Endothelial cell of umbilical vein (primary cell): ENCODE measurements around the gene OGFOD2. TPM values are rescaled to one million over a fixed set of nuclear protein-coding genes. Genes with fewer than 3 reads are reported as not detected.

ENCODE experiments used
- BruUV-seq: library from RNA; stranded (reverse); fragments of 400-500 nt; replicated peaks from 2 replicates; lab custom pipeline; 2021; lab: Mats Ljungman, UMichigan
- CTCF ChIA-PET: fragments of 300-600, 350-600 bp; sonication (Branson Sonifier 250); formaldehyde crosslinking; loops from one replicate; lab custom pipeline; 2021; ENCODE audit warnings: antibody characterized with exemption, inconsistent platforms; lab: Charles Lee
- POLR2A ChIA-PET: fragments of 300-600, 350-600 bp; sonication (Branson Sonifier 250); formaldehyde crosslinking; loops from one replicate; lab custom pipeline; 2021; ENCODE audit warnings: antibody characterized with exemption, inconsistent platforms; lab: Charles Lee
- DNase-seq: peaks from one replicate; pipeline ENCODE4 v3.0.0-alpha.2; 2011; ENCODE audit warnings: low read depth, low spot score
- FAIRE-seq: peaks from 2 replicates; lab custom pipeline; 2011; peaks lifted over from hg19 to GRCh38; lab: Jason Lieb, UNC
- H2AFZ ChIP-seq: 2 replicates; pipeline ENCODE4 v1.6.0; 2012; ENCODE audit warnings: low read depth, low read length, control low read depth, inconsistent platforms
- H3K27ac ChIP-seq: 2 replicates; pipeline ENCODE4 v1.5.1; 2011; ENCODE audit warnings: low read depth, mild to moderate bottlenecking, control low read depth, low read length, moderate library complexity; ENCODE audit not compliant: insufficient read depth
- H3K27me3 ChIP-seq, 2 experiments: 2 replicates each; pipeline versions ENCODE4 v1.6.0 to v1.6.1; 2011; ENCODE audit warnings: low read length in 2 of 2, mixed read lengths in 1 of 2; ENCODE audit not compliant: control insufficient read depth in 2 of 2, insufficient read depth in 2 of 2
- H3K36me3 ChIP-seq, 2 experiments: 2 replicates in 1 of 2; 3 replicates in 1 of 2; pipeline ENCODE4 v1.5.1; 2011; ENCODE audit warnings: low read length in 2 of 2, mild to moderate bottlenecking in 1 of 2, moderate library complexity in 1 of 2; ENCODE audit not compliant: control insufficient read depth in 2 of 2, insufficient read depth in 2 of 2; ENCODE audit errors: extremely low read depth in 1 of 2
- H3K4me1 ChIP-seq: 3 replicates; pipeline ENCODE4 v1.5.1; 2011; ENCODE audit warnings: mild to moderate bottlenecking, low read length; ENCODE audit not compliant: control insufficient read depth, insufficient read depth; ENCODE audit errors: extremely low read depth
- H3K4me2 ChIP-seq: 2 replicates; pipeline ENCODE4 v1.6.1; 2011; ENCODE audit warnings: low read length, control low read depth, mixed read lengths; ENCODE audit not compliant: insufficient read depth
- H3K4me3 ChIP-seq, 3 experiments: fragments of 200-600 bp in 1 of 3; sonication (generic), shearing (Covaris generic) in 1 of 3; replicated peaks in 1 of 3; 2 replicates each; pipeline ENCODE4 v1.5.1; 2011 to 2016; ENCODE audit warnings: control low read depth in 3 of 3, low read length in 3 of 3, mild to moderate bottlenecking in 2 of 3, inconsistent platforms in 1 of 3, low read depth in 1 of 3, moderate library complexity in 1 of 3; ENCODE audit not compliant: insufficient read depth in 1 of 3
- H3K79me2 ChIP-seq: 2 replicates; pipeline ENCODE4 v1.6.0; 2012; ENCODE audit warnings: low read length, inconsistent platforms; ENCODE audit not compliant: control insufficient read depth, insufficient read depth
- H3K9ac ChIP-seq: replicated peaks from 2 replicates; pipeline ENCODE3; 2011; ENCODE audit warnings: low read length, control low read depth; ENCODE audit not compliant: insufficient read depth; ENCODE audit errors: extremely low read depth
- H3K9me1 ChIP-seq: replicated peaks from 3 replicates; pipeline ENCODE4 v1.6.0; 2011; ENCODE audit warnings: mild to moderate bottlenecking, low read length; ENCODE audit not compliant: control insufficient read depth, insufficient read depth; ENCODE audit errors: extremely low read depth
- H3K9me3 ChIP-seq: replicated peaks from 2 replicates; pipeline ENCODE4 v1.5.1; 2012; ENCODE audit warnings: low read length, inconsistent platforms; ENCODE audit not compliant: control insufficient read depth, insufficient read depth
- H4K20me1 ChIP-seq: replicated peaks from 2 replicates; pipeline ENCODE3; 2011; ENCODE audit warnings: mild to moderate bottlenecking, low read length; ENCODE audit not compliant: control insufficient read depth, insufficient read depth; ENCODE audit errors: extremely low read depth
- EZH2 ChIP-seq: IDR thresholded peaks from 2 replicates; pipeline ENCODE4 v1.6.1; 2012; ENCODE audit warnings: borderline replicate concordance, low read depth, mild to moderate bottlenecking, moderate library complexity, low read length, inconsistent platforms; ENCODE audit not compliant: severe bottlenecking
- GATA2 ChIP-seq: IDR thresholded peaks from 2 replicates; pipeline ENCODE4 v1.7.0; 2011; ENCODE audit warnings: low read depth, mild to moderate bottlenecking, moderate library complexity, mixed read lengths, low read length; ENCODE audit not compliant: insufficient read length, insufficient read depth
- JUN ChIP-seq: IDR thresholded peaks from 2 replicates; pipeline ENCODE4 v1.6.1; 2011; ENCODE audit warnings: borderline replicate concordance, low read depth; ENCODE audit not compliant: insufficient read length, insufficient read depth
- dilution Hi-C: fragments of 300-500 bp; cut with MboI; formaldehyde crosslinking; loops from one replicate; pipeline ENCODE4 v1.15.0; 2019; ENCODE audit warnings: low sequenced_read_pairs; ENCODE audit not compliant: extremely low pct_ligation_motif_present
- intact Hi-C: fragments of 100-400 bp; cut with micrococcal nuclease; formaldehyde crosslinking; loops from one replicate; pipeline ENCODE4 v1.10.0; 2022
- polyA plus RNA-seq, 4 experiments: library from polyadenylated mRNA; depleted of rRNA in 3 of 4; stranded (reverse) in 3 of 4; unstranded in 1 of 4; fragments of >200 nt; gene quantifications; 2 replicates each; pipeline versions ENCODE4 v1.2.1 to v1.2.3, GENCODE V29; 2011 to 2012; ENCODE audit warnings: missing spikeins in 1 of 4
- total RNA-seq: library from RNA; stranded (reverse); gene quantifications from 2 replicates; pipeline ENCODE4 v1.2.3, GENCODE V29; 2021
- TF ChIP-seq, protein P1 (sequence below), 2 donors: IDR thresholded peaks; 1 replicate in 1 of 2; 2 replicates in 1 of 2; pipeline ENCODE4 v1.5.1; 2011; ENCODE audit warnings: low read length in 2 of 2, mild to moderate bottlenecking in 2 of 2, moderate library complexity in 2 of 2, control low read depth in 1 of 2, inconsistent platforms in 1 of 2, low read depth in 1 of 2; ENCODE audit not compliant: insufficient read depth in 1 of 2; ENCODE audit errors: extremely low read depth in 1 of 2
- TF ChIP-seq, protein P2 (sequence below): IDR thresholded peaks from 2 replicates; pipeline ENCODE4 v1.6.1; 2011; ENCODE audit not compliant: insufficient read depth, insufficient read length

Gene OGFOD2
- total and polyA plus RNA-seq, 2 donors (not counting 3 experiments of a cell fraction or from before 2014, with no cell fraction given): 16.8 to 24.1 TPM

DNA sequence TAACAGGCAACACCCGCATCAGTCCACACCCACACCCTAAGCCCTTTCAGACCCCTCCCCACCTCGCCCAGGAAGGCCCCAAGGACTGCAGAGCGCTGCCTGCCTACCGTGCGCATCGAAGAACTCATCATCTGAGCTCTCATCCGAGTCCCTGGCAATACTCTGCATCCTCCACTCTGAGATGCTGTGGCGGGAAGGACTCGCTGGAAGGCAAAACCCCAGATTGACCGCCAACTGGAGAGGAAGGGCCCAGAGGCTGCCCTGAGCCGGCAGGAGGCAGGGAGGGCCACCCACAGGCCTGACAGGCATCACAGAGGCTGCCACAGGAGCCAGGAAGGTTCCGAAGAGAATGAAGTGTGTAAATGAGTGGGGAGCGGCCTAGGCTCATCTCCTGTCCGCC is 29.2 kb downstream of the OGFOD2 start:
- DNase-seq (no peak), FAIRE-seq (no peak)
- H3K9me1 ChIP-seq: no peaks in the 10 kb centered on the region
- POLR2A ChIA-PET: no interaction called here
- CTCF ChIA-PET: interaction anchor here (3.1 kb wide), 1 partner anchor 234 kb away, joined by 8 read pairs; no protein-coding TSS in a partner anchor
- no peaks in the 10 kb centered on the region for H4K20me1 ChIP-seq
- intact Hi-C loops (loop anchor here (10.0 kb wide), 1 partner anchor 1181 kb away; no protein-coding TSS in a partner anchor), dilution Hi-C loops (no loop called here)
- H3K79me2 ChIP-seq: no peaks in the 10 kb centered on the region
- no peak overlapping the region for H3K4me3 ChIP-seq
- no TSS peak for BruUV-seq
- H3K27me3 ChIP-seq: no peaks in the 10 kb centered on the region
- no peak overlapping the region for H3K4me2 ChIP-seq
- no peaks in the 10 kb centered on the region for H3K4me1 ChIP-seq
- H2AFZ ChIP-seq: no peak overlapping the region
- TF ChIP-seq EZH2 (no peak), JUN (no peak), GATA2 (no peak)
- TF ChIP-seq, protein P1, sequence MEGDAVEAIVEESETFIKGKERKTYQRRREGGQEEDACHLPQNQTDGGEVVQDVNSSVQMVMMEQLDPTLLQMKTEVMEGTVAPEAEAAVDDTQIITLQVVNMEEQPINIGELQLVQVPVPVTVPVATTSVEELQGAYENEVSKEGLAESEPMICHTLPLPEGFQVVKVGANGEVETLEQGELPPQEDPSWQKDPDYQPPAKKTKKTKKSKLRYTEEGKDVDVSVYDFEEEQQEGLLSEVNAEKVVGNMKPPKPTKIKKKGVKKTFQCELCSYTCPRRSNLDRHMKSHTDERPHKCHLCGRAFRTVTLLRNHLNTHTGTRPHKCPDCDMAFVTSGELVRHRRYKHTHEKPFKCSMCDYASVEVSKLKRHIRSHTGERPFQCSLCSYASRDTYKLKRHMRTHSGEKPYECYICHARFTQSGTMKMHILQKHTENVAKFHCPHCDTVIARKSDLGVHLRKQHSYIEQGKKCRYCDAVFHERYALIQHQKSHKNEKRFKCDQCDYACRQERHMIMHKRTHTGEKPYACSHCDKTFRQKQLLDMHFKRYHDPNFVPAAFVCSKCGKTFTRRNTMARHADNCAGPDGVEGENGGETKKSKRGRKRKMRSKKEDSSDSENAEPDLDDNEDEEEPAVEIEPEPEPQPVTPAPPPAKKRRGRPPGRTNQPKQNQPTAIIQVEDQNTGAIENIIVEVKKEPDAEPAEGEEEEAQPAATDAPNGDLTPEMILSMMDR (IDR thresholded peaks at IDR 0.05; ENCODE audit: extremely low read depth in 1 of 2, insufficient read depth in 1 of 2, low read depth in 1 of 2, low read length in 2 of 2): no peak
- TF ChIP-seq, protein P2, sequence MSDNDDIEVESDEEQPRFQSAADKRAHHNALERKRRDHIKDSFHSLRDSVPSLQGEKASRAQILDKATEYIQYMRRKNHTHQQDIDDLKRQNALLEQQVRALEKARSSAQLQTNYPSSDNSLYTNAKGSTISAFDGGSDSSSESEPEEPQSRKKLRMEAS: no peak
- no peak overlapping the region for H3K27ac ChIP-seq
- no peaks in the 10 kb centered on the region for H3K9me3 ChIP-seq
- H3K36me3 ChIP-seq: no peaks in the 10 kb centered on the region
- no peak overlapping the region for H3K9ac ChIP-seq
